ENCODE measurements around the gene EML2. TPM values are rescaled to one million over a fixed set of nuclear protein-coding genes. Genes with fewer than 3 reads are reported as not detected.
A peak's percentile ranks its signal among the peaks of the same experiment; 100 is the strongest.

Gene EML2
- total and polyA plus RNA-seq, 2 experiments from 2014 or later: 13.9 to 17.0 TPM

DNA sequence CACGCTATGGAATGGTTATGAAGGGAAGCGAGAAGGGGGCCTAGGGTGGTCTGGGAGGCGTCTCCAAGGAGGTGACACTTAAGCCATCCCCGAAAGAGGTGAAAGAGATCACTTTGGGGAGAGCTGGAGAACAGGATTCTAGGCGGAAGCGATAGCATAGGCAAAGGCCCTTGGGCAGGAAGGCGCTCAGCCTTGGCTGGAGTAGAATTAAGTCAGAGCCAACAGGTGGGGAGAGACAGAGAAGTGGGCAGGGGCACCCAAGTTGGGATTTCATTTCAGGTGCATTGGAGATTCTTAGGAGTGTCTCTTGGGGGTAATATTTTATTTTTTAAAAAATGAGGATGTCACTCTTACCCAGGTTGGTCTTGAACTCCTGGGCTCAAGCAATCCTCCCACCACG lies 42.9 kb upstream of the EML2 start:
- Histone ChIP-seq H2AFZ (peak overlapping the region; percentile 75), H3K4me1 (ENCODE audit: insufficient read depth) (peaks cover 4% of the 10 kb centered on the region), H3K4me2 (peak overlapping the region; percentile 92), H3K27me3 (no peaks in the 10 kb centered on the region), H3K4me3 (no peak overlapping the region), H3K36me3 (replicated peaks; ENCODE audit: insufficient read depth, low read depth) (no peaks in the 10 kb centered on the region), H3K79me2 (no peaks in the 10 kb centered on the region), H3K9me2 (replicated peaks; ENCODE audit: insufficient read depth) (no peaks in the 10 kb centered on the region), H4K20me1 (ENCODE audit: insufficient read depth, poor library complexity, severe bottlenecking) (no peaks in the 10 kb centered on the region), H3K9me3 (ENCODE audit: low read depth) (no peaks in the 10 kb centered on the region), H3K27ac (peak overlapping the region; percentile 44)
- 84% methylated on average over 8 of the region's 8 CpGs for WGBS (ENCODE audit: low lambda C conversion rate, missing lambda C conversion rate)
- no peak for DNase-seq (ENCODE audit: low spot score)
- TF ChIP-seq EZH2phosphoT487 (IDR thresholded peaks at IDR 0.05; ENCODE audit: low read depth, severe bottlenecking, unreplicated experiment) (no peak), EZH2 (IDR thresholded peaks at IDR 0.05; ENCODE audit: borderline replicate concordance) (no peak)
- TF ChIP-seq, protein P1, sequence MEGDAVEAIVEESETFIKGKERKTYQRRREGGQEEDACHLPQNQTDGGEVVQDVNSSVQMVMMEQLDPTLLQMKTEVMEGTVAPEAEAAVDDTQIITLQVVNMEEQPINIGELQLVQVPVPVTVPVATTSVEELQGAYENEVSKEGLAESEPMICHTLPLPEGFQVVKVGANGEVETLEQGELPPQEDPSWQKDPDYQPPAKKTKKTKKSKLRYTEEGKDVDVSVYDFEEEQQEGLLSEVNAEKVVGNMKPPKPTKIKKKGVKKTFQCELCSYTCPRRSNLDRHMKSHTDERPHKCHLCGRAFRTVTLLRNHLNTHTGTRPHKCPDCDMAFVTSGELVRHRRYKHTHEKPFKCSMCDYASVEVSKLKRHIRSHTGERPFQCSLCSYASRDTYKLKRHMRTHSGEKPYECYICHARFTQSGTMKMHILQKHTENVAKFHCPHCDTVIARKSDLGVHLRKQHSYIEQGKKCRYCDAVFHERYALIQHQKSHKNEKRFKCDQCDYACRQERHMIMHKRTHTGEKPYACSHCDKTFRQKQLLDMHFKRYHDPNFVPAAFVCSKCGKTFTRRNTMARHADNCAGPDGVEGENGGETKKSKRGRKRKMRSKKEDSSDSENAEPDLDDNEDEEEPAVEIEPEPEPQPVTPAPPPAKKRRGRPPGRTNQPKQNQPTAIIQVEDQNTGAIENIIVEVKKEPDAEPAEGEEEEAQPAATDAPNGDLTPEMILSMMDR (IDR thresholded peaks at IDR 0.05; ENCODE audit: poor library complexity): no peak

DNA sequence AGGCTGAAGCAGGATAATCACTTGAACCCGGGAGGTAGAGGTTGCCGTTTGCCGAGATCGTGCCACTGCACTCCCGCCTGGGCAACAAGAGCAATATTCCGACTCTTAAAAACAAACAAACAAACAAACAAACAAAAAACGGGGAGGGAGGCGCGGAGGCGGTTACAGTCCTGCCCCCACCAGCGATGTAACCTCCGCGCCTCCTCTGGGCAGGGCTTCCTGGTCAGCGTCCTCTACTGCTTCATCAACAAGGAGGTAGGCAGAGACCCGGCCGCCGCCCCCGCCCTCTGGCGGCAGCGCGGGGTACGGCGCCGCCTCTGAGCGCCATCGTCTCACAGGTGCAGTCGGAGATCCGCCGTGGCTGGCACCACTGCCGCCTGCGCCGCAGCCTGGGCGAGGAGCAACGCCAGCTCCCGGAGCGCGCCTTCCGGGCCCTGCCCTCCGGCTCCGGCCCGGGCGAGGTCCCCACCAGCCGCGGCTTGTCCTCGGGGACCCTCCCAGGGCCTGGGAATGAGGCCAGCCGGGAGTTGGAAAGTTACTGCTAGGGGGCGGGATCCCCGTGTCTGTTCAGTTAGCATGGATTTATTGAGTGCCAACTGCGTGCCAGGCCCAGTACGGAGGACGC lies 42.3 kb upstream of the EML2 start:
- Histone ChIP-seq H3K9me3 (ENCODE audit: low read depth) (no peaks in the 10 kb centered on the region), H3K36me3 (replicated peaks; ENCODE audit: insufficient read depth, low read depth) (no peaks in the 10 kb centered on the region), H3K4me3 (peak overlapping the region; percentile 11), H3K9me2 (replicated peaks; ENCODE audit: insufficient read depth) (no peaks in the 10 kb centered on the region), H3K4me2 (peak overlapping the region; percentile 92), H3K27me3 (no peaks in the 10 kb centered on the region), H2AFZ (peak overlapping the region; percentile 93), H3K4me1 (ENCODE audit: insufficient read depth) (peaks cover 9% of the 10 kb centered on the region), H3K27ac (peak overlapping the region; percentile 44), H3K79me2 (no peaks in the 10 kb centered on the region), H4K20me1 (ENCODE audit: insufficient read depth, poor library complexity, severe bottlenecking) (no peaks in the 10 kb centered on the region)
- DNase-seq (ENCODE audit: low spot score): peak; percentile 89
- TF ChIP-seq, protein P1 (IDR thresholded peaks at IDR 0.05; ENCODE audit: poor library complexity): peak; percentile 89
- no peak for TF ChIP-seq EZH2 (IDR thresholded peaks at IDR 0.05; ENCODE audit: borderline replicate concordance)
- WGBS (ENCODE audit: low lambda C conversion rate, missing lambda C conversion rate): 8% methylated on average over 51 of the region's 51 CpGs

DNA sequence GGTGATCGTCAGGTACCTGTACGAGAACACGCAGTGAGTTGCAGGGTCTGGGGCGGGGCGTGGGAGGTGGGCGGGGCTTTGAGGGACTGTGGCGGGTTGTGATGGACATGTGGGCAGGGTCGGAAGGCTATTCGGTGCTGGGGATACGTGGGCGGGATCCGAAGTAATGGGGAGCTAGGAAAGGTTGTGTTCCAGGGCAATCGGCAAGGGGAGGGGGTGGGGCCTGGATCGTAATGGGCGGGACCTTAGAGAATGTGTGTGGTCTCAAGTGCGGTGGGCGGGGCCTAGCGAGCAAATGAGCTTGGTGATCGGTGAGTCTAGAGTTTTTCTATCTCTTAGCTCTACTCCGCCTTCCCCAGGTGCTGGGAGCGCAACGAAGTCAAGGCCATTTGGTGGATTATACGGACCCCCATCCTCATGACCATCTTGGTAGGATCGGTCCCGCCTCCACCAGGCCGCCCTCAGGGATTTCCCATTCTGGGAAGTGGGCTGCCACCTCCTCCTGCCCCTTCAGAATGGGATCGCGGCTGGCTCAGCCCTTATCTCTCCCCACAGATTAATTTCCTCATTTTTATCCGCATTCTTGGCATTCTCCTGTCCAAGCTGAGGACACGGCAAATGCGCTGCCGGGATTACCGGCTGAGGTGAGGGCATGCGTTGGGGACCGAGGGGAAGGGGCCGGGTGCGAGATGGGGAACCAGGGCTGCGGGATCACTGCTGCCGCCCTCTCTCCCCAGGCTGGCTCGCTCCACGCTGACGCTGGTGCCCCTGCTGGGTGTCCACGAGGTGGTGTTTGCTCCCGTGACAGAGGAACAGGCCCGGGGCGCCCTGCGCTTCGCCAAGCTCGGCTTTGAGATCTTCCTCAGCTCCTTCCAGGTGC lies 38.4 kb upstream of the EML2 start:
- Histone ChIP-seq H2AFZ (peak overlapping the region; percentile 47), H3K36me3 (replicated peaks; ENCODE audit: insufficient read depth, low read depth) (no peaks in the 10 kb centered on the region), H3K9me2 (replicated peaks; ENCODE audit: insufficient read depth) (no peaks in the 10 kb centered on the region), H3K4me3 (peak overlapping the region; percentile 23), H3K79me2 (no peaks in the 10 kb centered on the region), H3K27me3 (no peaks in the 10 kb centered on the region), H3K27ac (peak overlapping the region; percentile 54), H3K4me1 (ENCODE audit: insufficient read depth) (peaks cover 10% of the 10 kb centered on the region), H3K4me2 (peak overlapping the region; percentile 89), H3K9me3 (ENCODE audit: low read depth) (no peaks in the 10 kb centered on the region), H4K20me1 (ENCODE audit: insufficient read depth, poor library complexity, severe bottlenecking) (no peaks in the 10 kb centered on the region)
- WGBS (ENCODE audit: low lambda C conversion rate, missing lambda C conversion rate): 5% methylated on average over 33 of the region's 49 CpGs
- DNase-seq (ENCODE audit: low spot score): peak; percentile 97
- no peak for TF ChIP-seq EZH2phosphoT487 (IDR thresholded peaks at IDR 0.05; ENCODE audit: low read depth, severe bottlenecking, unreplicated experiment)
- no peak for TF ChIP-seq EZH2 (IDR thresholded peaks at IDR 0.05; ENCODE audit: borderline replicate concordance)
- TF ChIP-seq, protein P1 (IDR thresholded peaks at IDR 0.05; ENCODE audit: poor library complexity): peak; percentile 37

All from hepatocyte (in vitro differentiated cells).